ENCODE measurements around the gene BTBD1.

DNA sequence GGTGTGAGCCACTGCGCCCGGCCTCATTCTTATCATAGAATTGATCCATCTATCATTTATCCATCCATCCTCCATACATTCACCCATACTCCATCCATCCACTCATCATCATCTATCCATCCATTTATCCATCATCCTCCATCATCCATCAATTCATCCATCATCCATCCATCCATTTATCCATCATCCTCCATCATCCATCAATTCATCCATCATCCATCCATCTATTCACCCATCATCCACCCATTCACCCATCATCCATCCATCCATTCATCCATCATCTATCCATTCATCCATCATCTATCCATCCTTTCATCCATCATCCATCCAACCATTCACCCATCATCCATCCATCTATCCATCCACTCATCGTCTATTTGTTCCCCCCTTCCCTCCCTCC, 44.1 kb upstream of the BTBD1 start:
- TF ChIP-seq POLR2A (IDR thresholded peaks at IDR 0.05; ENCODE audit: low read depth, low read length) (no peak), POLR2AphosphoS5 (IDR thresholded peaks at IDR 0.05; ENCODE audit: low read depth, low read length) (no peak)

All from GM12892 (cell line).